DMS79 (cell line): ENCODE data around the gene TMEM108.
A peak's percentile ranks its signal among the peaks of the same experiment; 100 is the strongest.

Experiments used
- DNase-seq: peaks from one replicate; lab custom pipeline; 2025; lab: John Stamatoyannopoulos, UW

Gene TMEM108

GRCh38 chr3:133055339-133055738, 17.1 kb downstream of the TMEM108 start:
- no peak for DNase-seq

GRCh38 chr3:133058243-133058642, 20.1 kb downstream of the TMEM108 start:
- no peak for DNase-seq

DNA sequence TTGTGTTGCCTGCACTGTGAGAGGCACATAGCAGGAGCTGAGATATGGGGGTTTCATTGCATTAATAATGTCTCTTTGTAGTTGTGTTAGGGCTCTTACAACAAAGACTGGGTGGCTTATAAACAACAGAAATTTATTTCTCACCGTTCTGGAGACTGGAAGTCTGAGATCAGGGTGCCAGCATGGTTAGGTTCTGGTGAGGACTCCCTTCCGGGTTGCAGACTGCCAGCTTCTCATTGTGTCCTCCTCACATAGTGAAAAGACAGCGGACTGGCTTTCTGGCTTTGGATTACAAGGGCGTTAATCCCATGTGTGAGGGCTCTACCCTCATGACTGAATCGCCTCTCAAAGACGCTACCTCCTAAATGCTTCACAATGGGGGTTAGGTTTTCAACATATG, 20.6 kb downstream of the TMEM108 start:
- no peak for DNase-seq

- no peak for DNase-seq
These were observed 27.2 kb downstream of the TMEM108 start for GRCh38 chr3:133065193-133065961.

GRCh38 chr3:133066026-133066425, 27.8 kb downstream of the TMEM108 start:
- no peak for DNase-seq

DNA sequence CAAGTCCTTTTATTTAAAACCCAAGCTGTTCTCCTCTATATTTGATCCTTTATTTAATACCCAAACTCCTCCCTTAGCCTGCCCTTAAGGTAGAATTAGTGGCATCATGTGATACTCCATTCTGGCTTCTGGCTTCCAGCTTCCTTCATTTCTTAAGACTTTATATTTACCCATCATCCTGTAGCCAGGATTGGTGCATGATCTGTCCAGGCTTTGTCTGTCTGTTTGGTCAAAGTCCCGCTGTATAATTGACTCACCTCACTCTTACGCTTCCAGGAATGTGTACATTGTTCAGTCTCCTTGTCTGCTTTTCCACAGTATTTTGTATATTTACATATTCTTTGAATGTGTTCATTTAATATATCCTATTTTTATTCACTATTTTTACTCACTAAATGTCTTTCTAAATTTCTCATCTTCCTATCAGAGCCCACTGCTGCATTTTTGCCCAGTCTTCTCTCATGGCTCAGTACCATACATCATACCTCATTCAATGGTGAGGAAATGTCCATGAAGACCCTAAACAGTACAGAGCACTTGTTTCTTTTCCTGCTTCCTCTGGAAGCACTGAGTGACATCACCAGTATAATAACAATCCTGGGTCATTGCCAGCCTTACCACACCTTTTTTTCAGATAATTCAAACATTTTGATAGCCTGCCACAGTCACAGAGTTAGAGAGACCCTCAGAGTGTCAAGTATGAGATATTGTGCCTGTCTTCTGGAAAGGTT, 31.5 kb downstream of the TMEM108 start:
- DNase-seq = no peak

- DNase-seq = no peak
These were observed 36.8 kb downstream of the TMEM108 start for GRCh38 chr3:133074977-133075376.

- no peak for DNase-seq
These were observed 39.5 kb downstream of the TMEM108 start for GRCh38 chr3:133077688-133078087.

DNA sequence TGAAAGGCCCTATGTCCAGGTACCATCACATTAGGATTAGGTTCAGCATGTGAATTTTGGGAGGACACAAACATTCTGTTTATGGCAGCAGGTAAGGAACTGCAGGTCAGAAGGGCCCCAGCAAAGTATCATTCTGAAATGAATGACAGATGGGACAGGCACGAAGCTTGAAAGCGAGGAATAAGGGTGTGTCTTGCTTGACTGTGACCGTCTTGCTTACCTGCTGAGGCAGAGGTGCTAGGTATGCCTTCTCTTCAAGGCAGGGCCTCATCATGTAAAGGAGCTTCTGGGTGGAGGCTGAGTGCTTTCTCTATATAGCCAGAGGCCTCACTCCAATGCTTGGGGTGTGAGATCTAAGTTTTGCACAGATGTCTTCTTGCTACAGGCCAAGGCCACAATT, 41.4 kb downstream of the TMEM108 start:
- no peak for DNase-seq

GRCh38 chr3:133081016-133081415, 42.8 kb downstream of the TMEM108 start:
- no peak for DNase-seq

GRCh38 chr3:133083395-133083794, 45.2 kb downstream of the TMEM108 start:
- DNase-seq = no peak

- no peak for DNase-seq
These were observed 51.8 kb downstream of the TMEM108 start for GRCh38 chr3:133089906-133090485.

- no peak for DNase-seq
These were observed 54.5 kb downstream of the TMEM108 start for GRCh38 chr3:133092681-133093080.

GRCh38 chr3:133093366-133093765, 55.2 kb downstream of the TMEM108 start:
- DNase-seq = no peak

DNA sequence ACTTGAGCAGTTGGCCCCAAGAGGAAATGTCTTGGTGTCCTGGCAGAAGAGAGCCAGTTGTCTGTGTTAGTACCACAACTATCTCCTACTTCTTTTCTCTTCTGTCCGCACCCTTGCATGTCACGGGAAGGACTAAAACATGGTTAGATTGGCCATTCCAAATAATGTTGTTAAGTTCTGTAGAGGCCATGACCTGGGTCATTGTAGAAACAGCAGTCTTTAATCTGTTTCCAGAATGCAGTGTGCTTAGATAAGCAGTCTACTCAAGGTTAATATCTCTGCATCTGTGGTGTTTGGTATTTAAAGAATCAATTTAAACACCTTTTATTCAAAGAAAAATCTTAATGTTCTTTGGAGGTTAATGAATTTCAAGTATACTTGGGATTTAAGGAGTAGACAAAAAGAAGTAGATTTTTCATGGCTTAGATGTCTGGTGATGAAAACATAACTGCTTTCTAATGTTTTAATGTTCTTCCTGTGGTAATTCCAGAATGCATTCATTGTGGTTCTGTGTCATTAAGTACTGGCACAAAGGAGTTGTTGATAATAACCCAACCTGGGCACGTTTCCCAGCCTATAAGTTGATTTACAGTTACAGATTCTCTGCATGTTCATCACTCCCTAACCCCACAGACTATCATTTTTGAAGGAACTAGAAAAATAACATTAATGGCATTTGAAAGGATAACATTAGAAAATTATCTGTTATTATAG, 58.9 kb downstream of the TMEM108 start:
- peak; percentile 90 for DNase-seq

- DNase-seq = no peak
These were observed 65.5 kb downstream of the TMEM108 start for GRCh38 chr3:133103706-133104105.

- DNase-seq = no peak
These were observed 68.0 kb downstream of the TMEM108 start for GRCh38 chr3:133106169-133106568.

GRCh38 chr3:133112666-133113065, 74.5 kb downstream of the TMEM108 start:
- DNase-seq = no peak

DNA sequence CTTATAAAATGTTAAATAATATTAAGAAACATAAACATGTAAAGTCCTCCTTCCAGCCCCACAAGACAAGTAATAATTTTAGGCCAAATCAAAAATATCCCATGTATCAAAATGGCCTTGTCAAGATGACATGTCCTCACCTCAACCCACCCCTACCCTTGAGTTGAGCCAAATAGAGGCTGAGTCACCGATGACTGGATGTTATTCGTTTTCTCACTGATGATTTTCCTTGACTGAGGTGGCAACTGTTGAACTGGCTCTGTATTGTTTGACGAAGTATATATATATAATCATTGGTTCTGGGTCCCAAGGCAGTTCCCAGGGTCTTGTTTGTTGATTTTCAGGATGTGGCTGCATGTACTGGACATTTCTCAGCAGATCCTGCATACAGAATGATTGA, 75.3 kb downstream of the TMEM108 start:
- DNase-seq = no peak

GRCh38 chr3:133113927-133114597, 75.9 kb downstream of the TMEM108 start:
- no peak for DNase-seq

DNA sequence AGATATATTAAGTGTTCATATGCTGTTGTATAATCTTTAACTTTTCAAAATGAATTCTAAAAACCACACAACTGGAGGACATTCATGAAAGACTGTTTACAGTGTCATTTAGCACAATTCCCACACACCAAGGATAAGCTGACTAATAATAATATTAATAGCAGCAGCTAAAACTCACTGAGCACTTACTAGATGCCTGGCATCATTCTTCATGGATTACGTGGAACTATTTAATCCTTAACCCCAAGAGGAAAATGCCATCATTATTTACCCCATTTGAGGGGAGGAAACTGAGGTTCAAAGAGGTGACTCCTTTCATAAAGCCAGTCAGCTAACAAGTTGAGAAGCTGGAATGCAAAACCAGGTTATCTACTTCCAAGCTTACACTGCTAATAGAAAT, 77.0 kb downstream of the TMEM108 start:
- DNase-seq = no peak

GRCh38 chr3:133117342-133117741, 79.2 kb downstream of the TMEM108 start:
- peak; percentile 96 for DNase-seq
